ENCODE data around the gene TAS1R1. TPM values are rescaled to one million over a fixed set of nuclear protein-coding genes. Genes with fewer than 3 reads are reported as not detected.

Gene TAS1R1
- total RNA-seq, 1 donor from 2014 or later = not detected

DNA sequence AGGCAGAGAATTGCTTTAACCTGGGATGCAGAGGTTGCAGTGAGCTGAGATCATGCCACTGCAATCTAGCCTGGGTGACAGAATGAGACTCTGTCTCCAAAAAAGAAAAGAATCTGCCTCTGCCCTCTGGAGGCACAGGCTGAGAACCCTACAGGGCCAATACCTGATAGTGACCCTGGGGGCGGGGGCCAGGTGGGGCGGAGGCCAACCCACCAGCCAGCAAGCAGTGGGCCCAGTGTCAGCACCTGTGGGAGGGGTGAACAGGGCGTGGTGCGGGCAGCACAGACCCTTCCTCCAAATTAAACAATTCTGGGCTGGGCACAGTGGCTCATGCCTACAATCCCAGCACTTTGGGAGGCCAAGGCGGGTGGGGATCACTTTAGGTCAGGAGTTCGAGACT lies 44.6 kb upstream of the TAS1R1 start:
- Mint-ChIP-seq H3K27me3 (ENCODE audit: low read depth) (no peaks in the 10 kb centered on the region), H3K36me3 (ENCODE audit: low read depth) (no peaks in the 10 kb centered on the region), H3K4me3 (no peak overlapping the region), H3K9me3 (no peaks in the 10 kb centered on the region), H3K4me1 (peaks cover 14% of the 10 kb centered on the region), H3K27ac (ENCODE audit: unreplicated experiment) (no peak overlapping the region)
- TF ChIP-seq, protein P1, sequence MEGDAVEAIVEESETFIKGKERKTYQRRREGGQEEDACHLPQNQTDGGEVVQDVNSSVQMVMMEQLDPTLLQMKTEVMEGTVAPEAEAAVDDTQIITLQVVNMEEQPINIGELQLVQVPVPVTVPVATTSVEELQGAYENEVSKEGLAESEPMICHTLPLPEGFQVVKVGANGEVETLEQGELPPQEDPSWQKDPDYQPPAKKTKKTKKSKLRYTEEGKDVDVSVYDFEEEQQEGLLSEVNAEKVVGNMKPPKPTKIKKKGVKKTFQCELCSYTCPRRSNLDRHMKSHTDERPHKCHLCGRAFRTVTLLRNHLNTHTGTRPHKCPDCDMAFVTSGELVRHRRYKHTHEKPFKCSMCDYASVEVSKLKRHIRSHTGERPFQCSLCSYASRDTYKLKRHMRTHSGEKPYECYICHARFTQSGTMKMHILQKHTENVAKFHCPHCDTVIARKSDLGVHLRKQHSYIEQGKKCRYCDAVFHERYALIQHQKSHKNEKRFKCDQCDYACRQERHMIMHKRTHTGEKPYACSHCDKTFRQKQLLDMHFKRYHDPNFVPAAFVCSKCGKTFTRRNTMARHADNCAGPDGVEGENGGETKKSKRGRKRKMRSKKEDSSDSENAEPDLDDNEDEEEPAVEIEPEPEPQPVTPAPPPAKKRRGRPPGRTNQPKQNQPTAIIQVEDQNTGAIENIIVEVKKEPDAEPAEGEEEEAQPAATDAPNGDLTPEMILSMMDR (conservative IDR thresholded peaks at IDR 0.05) = no peak
- DNase-seq (ENCODE audit: low read depth, low spot score) = no peak

DNA sequence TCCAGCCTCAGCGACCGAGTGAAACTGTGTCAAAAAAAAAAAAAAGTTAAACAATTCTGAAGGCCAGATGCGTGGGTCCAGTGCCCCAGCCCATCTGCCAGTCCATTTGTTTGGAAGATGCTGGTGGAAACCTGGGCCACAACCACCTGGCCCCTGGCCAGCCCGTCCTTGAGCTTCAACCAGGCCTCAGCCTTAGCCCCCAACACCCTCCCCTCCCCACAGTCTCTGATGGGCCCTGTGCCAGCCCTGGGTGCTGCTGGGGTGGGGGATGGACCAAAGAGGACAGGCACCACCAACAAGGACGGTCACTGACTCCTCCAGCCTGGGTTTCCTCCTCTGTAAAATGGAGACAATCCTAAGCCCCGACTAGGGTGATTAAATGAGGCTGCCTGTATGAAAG lies 44.1 kb upstream of the TAS1R1 start:
- H3K27ac Mint-ChIP-seq (ENCODE audit: unreplicated experiment) = peak overlapping the region; percentile 19
- no peaks in the 10 kb centered on the region for H3K9me3 Mint-ChIP-seq
- H3K4me3 Mint-ChIP-seq = no peak overlapping the region
- DNase-seq (ENCODE audit: low read depth, low spot score) = no peak
- TF ChIP-seq, protein P1 (conservative IDR thresholded peaks at IDR 0.05) = no peak
- H3K27me3 Mint-ChIP-seq (ENCODE audit: low read depth) = no peaks in the 10 kb centered on the region
- H3K4me1 Mint-ChIP-seq = peaks cover 14% of the 10 kb centered on the region
- H3K36me3 Mint-ChIP-seq (ENCODE audit: low read depth) = no peaks in the 10 kb centered on the region

DNA sequence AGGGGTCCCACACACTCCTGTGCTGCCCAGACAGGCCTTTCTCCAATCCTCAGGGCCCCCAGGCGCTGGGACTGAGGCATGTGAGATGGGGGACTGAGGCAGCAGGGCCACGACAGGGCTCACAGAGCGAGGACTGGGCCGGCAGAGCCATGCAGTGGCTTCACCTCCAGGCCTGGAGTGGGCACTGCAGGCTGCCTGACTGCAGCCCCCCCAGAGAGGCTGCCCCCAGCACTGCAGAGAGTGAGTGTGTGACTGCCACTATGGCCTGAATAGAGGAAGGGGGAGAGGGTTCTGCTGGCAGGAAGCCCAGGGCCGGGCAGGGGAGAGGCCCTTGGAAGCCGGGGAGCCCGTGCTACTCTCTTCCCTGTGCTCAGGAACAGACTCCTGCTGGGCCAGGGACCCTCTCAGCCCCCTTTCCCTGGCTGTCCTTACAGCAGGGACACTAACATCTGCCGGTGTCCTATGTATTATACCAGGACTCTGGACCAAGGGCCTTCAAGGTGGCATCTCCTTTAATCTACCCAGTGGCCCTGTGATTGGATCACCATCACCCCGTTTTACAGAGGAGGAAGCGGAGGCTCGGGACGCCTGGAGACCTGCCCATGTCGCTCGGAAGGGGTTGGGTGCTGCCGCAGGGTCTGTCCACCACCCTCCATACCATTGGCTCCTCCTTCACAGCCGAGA lies 43.4 kb upstream of the TAS1R1 start:
- H3K36me3 Mint-ChIP-seq (ENCODE audit: low read depth) = no peaks in the 10 kb centered on the region
- DNase-seq (ENCODE audit: low read depth, low spot score) = no peak
- peaks cover 9% of the 10 kb centered on the region for H3K4me1 Mint-ChIP-seq
- peak overlapping the region; percentile 15 for H3K4me3 Mint-ChIP-seq
- no peaks in the 10 kb centered on the region for H3K9me3 Mint-ChIP-seq
- peak overlapping the region; percentile 78 for H3K27ac Mint-ChIP-seq (ENCODE audit: unreplicated experiment)
- H3K27me3 Mint-ChIP-seq (ENCODE audit: low read depth) = no peaks in the 10 kb centered on the region
- TF ChIP-seq, protein P1 (conservative IDR thresholded peaks at IDR 0.05) = no peak

DNA sequence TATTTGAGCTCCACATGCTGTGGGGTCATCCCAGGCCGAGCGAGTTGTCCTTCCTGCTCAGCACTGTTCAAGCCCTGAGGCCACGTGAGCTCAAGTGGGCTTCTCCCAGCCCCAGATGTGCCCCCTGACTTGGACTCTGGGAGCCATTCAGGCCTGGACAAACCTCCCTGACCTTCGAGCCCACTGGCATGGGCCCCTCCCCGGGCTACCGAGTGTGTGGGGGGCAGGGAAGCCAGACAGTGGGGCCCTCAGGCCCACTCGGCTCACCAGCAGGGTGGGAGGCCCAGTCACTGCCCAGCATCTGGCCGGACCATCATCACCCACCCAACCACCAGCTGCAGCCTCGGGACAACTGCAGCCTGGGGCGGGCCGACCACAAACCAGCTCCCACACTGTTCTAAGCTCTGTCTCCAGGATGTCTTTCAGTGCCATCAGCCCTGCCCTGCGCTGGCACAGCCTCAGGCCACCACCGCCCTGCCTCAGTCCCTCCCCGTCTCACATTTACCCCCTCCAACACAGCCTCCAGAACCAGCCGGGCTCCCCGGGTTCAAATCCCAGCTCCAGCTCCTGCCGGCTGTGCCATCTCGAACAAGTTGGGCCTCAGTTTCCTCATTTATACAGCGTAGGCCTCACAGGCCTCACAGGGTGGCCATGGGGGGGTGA lies 42.7 kb upstream of the TAS1R1 start:
- Mint-ChIP-seq H3K9me3 (no peaks in the 10 kb centered on the region), H3K27me3 (ENCODE audit: low read depth) (no peaks in the 10 kb centered on the region), H3K27ac (ENCODE audit: unreplicated experiment) (peak overlapping the region; percentile 78), H3K4me3 (peak overlapping the region; percentile 15), H3K4me1 (peaks cover 5% of the 10 kb centered on the region), H3K36me3 (ENCODE audit: low read depth) (no peaks in the 10 kb centered on the region)
- TF ChIP-seq, protein P1 (conservative IDR thresholded peaks at IDR 0.05) = no peak
- no peak for DNase-seq (ENCODE audit: low read depth, low spot score)

DNA sequence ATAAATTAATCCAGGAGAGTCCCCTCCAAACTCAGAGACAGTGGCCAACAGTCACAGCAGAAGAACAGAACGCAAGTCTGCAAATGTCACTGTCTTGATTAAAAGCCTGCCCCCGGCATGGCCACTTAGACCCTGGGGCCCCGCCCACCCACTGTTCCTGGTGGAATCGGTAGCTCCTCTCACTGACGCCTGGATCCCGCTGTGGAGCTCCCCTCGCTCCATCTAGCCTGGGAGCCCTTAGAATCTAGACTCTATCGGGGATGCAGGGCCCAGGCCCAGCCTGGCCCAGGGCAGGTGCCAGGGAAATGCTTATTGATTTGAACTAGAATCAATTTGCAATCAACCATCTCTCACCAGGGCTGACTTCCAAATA lies 42.2 kb upstream of the TAS1R1 start:
- Mint-ChIP-seq H3K4me1 (peaks cover 8% of the 10 kb centered on the region), H3K36me3 (ENCODE audit: low read depth) (no peaks in the 10 kb centered on the region), H3K27ac (ENCODE audit: unreplicated experiment) (no peak overlapping the region), H3K9me3 (no peaks in the 10 kb centered on the region), H3K27me3 (ENCODE audit: low read depth) (no peaks in the 10 kb centered on the region), H3K4me3 (no peak overlapping the region)
- no peak for DNase-seq (ENCODE audit: low read depth, low spot score)
- TF ChIP-seq, protein P1 (conservative IDR thresholded peaks at IDR 0.05) = no peak
